ENCODE measurements around the gene SIX5. TPM values are rescaled to one million over a fixed set of nuclear protein-coding genes. Genes with fewer than 3 reads are reported as not detected.

SIX5 gene
- total and polyA plus RNA-seq, 4 donors, result 2.7 to 9.9 (median 4.4) TPM

- H3K9me3 ChIP-seq (ENCODE audit: control insufficient read depth in 4 of 4, low read length in 3 of 4), result no peaks in the 10 kb centered on the region
- TF ChIP-seq ZBTB33 (IDR thresholded peaks at IDR 0.05), result no peak
- no peak for TF ChIP-seq FOXA1 (IDR thresholded peaks at IDR 0.05)
- TF ChIP-seq ATF3 (IDR thresholded peaks at IDR 0.05), result no peak
- no peak for TF ChIP-seq EGR1 (IDR thresholded peaks at IDR 0.05; ENCODE audit: low read depth in 2 of 2)
- no peak for TF ChIP-seq RAD21 (IDR thresholded peaks at IDR 0.05)
- TF ChIP-seq FOXA2 (IDR thresholded peaks at IDR 0.05), result no peak
- TF ChIP-seq HNF4A (conservative IDR thresholded peaks at IDR 0.05), result no peak
- no peak for TF ChIP-seq RXRA (IDR thresholded peaks at IDR 0.05)
- no peak for TF ChIP-seq NR2F2 (IDR thresholded peaks at IDR 0.05)
- no peak for TF ChIP-seq CTCF (IDR thresholded peaks at IDR 0.05; ENCODE audit: low read depth, low read length, missing input control)
- no peak for TF ChIP-seq MAX (IDR thresholded peaks at IDR 0.05)
- H3K27ac ChIP-seq (ENCODE audit: low read depth in 1 of 2, low read length in 2 of 2), result no peak overlapping the region
- no peak for DNase-seq (ENCODE audit: low spot score)
- peaks cover 6 to 49% (median 23%) of the 10 kb centered on the region in 4 donors for H3K4me1 ChIP-seq (ENCODE audit: control insufficient read depth in 4 of 4, insufficient read depth in 4 of 4, low read length in 3 of 4)
- no peaks in the 10 kb centered on the region for H3K36me3 ChIP-seq (ENCODE audit: control insufficient read depth in 4 of 4, insufficient read depth in 3 of 4, low read depth in 1 of 4, low read length in 3 of 4)
- WGBS, result 80% methylated on average over 14 of the region's 14 CpGs
- no peaks in the 10 kb centered on the region for H3K27me3 ChIP-seq (ENCODE audit: control insufficient read depth in 4 of 4, insufficient read depth in 4 of 4, low read length in 3 of 4)
- H3K9ac ChIP-seq (ENCODE audit: low read depth in 1 of 2, low read length in 2 of 2), result no peak overlapping the region
- H3K4me3 ChIP-seq (ENCODE audit: low read depth in 1 of 3, low read length in 3 of 3), result no peak overlapping the region
Observed at GRCh38 chr19:45772130-45772840, 3.2 kb upstream of the SIX5 start.

GRCh38 chr19:45771311-45771933, 2.4 kb upstream of the SIX5 start:
- peak overlapping the region; percentile 86 to 92 for H3K27ac ChIP-seq (ENCODE audit: low read depth in 1 of 2, low read length in 2 of 2)
- no peaks in the 10 kb centered on the region for H3K27me3 ChIP-seq (ENCODE audit: control insufficient read depth in 4 of 4, insufficient read depth in 4 of 4, low read length in 3 of 4)
- no peak for DNase-seq (ENCODE audit: low spot score)
- no peaks in the 10 kb centered on the region for H3K36me3 ChIP-seq (ENCODE audit: control insufficient read depth in 4 of 4, insufficient read depth in 3 of 4, low read depth in 1 of 4, low read length in 3 of 4)
- peak overlapping the region; percentile 38 to 53 for H3K9ac ChIP-seq (ENCODE audit: low read depth in 1 of 2, low read length in 2 of 2)
- WGBS, result 82% methylated on average over 46 of the region's 46 CpGs
- H3K4me1 ChIP-seq (ENCODE audit: control insufficient read depth in 4 of 4, insufficient read depth in 4 of 4, low read length in 3 of 4), result peaks cover 9 to 58% (median 29%) of the 10 kb centered on the region in 4 donors
- no peaks in the 10 kb centered on the region for H3K9me3 ChIP-seq (ENCODE audit: control insufficient read depth in 4 of 4, low read length in 3 of 4)
- H3K4me3 ChIP-seq (ENCODE audit: low read depth in 1 of 3, low read length in 3 of 3), result peak overlapping the region in 1 of 3 donors; percentile 48
- no peak for TF ChIP-seq MAX (IDR thresholded peaks at IDR 0.05)
- TF ChIP-seq ATF3 (IDR thresholded peaks at IDR 0.05), result no peak
- TF ChIP-seq RXRA (IDR thresholded peaks at IDR 0.05), result no peak
- no peak for TF ChIP-seq ZBTB33 (IDR thresholded peaks at IDR 0.05)
- TF ChIP-seq FOXA2 (IDR thresholded peaks at IDR 0.05), result no peak
- no peak for TF ChIP-seq RAD21 (IDR thresholded peaks at IDR 0.05)
- no peak for TF ChIP-seq YY1 (IDR thresholded peaks at IDR 0.05)
- no peak for TF ChIP-seq TAF1 (conservative IDR thresholded peaks at IDR 0.05)
- TF ChIP-seq HNF4G (IDR thresholded peaks at IDR 0.05), result no peak
- no peak for TF ChIP-seq GABPA (IDR thresholded peaks at IDR 0.05 in 1 of 2, conservative IDR thresholded peaks at IDR 0.05 in 1 of 2)

All from liver (tissue), 9 donors.